Measurements from ENCODE around the gene ACADVL.

The ACADVL gene

DNA sequence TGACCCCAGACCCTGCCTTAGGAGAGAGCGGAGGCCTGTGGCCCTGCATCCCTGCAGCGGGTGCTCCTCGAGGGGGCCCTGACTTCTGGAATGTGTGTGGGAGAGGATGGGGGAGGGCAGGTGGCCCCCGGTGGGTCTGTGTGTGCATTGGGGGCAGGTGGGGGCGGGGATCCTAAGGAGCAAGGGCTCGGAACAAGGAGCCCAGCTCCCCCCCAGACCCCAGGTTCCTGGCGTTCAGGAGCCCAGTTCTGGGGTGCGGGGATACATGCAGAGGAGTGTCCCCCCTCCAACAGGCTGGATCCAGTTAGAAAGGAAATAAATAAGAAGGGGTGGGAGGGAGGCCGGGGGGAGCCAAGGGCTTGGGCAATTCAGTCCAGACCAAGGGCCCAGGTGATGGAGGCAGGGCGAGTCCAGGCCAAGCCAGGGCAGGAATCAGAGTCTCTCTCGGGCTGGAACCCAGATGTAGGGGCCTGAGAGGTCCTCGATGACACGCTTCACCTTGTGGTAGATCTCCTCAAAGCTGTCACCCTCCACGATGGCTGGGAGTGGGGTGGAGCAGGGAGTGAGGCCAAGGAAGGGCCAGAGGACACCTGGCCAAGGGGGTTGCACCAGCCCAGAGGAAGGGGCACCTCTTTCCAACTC lies 29.3 kb upstream of the ACADVL start:
- FAIRE-seq (no peak), DNase-seq (ENCODE audit: insufficient read length, low spot score) (no peak)

DNA sequence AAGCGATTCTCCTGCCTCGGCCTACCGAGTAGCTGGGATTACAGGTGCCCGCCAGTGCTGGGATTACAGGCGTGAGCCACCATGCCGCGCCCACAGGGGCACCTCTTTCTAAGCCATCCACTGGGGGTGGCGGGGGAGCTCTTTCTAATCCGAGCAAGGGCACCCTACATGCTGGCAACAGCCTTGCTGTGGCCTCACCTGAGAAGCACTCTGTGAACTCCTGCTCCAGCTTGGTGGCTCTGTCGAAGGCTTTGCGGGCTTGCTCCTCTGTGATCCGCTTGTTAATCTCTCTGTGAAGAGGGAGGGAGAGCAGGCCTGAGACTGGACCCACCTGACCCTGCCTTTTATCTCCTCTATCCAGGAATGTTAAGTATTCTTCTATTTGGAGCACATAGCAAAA lies 28.7 kb upstream of the ACADVL start:
- no peak for DNase-seq (ENCODE audit: insufficient read length, low spot score)
- no peak for FAIRE-seq

DNA sequence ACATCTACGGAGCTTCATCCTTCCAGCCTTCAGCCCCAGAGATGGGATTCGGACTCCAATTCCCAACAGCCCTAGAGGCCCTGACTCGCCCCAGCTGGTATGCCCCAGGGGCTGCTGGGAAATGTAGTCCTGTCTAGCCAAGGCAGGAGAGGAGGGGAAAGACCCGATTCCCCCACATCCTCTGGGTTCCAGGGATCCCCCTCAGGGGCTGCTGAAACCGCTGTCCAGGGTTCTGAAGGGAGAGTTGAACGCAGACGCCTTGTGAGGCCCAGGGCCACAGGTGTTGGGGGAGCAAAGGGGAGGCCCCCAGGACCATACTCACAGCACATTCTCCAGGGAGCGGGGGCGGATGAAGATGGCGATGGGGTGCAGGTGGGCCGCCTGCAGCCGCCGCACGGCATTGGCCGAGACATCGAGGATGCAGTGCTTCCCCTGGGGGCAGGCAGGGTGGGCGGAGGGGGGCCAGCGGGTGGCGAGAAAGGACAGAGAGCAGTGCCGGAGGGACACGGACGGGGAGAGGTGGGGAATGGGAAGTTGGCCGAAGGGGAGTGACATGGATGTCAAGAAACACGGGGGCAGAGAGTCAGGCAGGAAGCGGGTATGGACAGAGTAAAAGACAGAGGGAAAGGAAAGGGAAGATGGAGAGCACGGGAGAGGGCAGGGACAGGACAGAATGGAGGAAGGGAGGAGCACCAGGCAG lies 28.0 kb upstream of the ACADVL start:
- FAIRE-seq: no peak
- peak; percentile 81 for DNase-seq (ENCODE audit: insufficient read length, low spot score)

DNA sequence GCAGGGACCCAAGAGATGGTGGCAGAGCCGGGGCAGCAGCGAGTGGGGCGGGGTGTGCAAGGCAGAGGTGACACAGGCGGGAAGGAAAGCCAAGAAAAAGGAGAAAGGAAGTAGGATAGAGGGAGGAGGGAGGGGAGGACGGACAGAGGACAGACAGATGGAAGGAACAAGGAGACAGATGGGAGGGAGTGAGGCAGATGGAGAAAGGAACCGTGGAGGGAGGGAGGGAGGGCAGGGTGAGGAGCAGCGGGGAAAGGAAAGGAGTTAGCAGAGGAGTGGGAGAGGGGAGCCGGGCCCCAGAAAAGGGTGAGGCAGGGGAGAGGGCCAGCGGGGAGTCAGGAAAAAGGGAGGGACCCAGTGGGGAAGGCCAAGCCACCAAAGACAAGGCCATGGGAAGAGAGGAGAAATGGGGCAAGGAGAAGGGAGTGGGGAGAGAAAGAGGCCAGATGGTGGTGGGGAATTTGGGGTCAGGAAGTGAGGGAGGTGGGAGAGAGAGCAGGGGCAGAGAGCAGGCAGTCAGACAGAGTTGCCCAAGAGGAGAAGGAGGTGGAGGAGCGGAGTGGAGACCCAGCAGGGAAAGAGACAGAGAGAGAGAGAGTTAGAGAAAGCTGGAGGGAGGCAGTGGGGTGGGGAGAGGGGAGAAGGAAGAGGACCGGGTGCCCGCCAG lies 27.3 kb upstream of the ACADVL start:
- DNase-seq (ENCODE audit: insufficient read length, low spot score): no peak
- no peak for FAIRE-seq

DNA sequence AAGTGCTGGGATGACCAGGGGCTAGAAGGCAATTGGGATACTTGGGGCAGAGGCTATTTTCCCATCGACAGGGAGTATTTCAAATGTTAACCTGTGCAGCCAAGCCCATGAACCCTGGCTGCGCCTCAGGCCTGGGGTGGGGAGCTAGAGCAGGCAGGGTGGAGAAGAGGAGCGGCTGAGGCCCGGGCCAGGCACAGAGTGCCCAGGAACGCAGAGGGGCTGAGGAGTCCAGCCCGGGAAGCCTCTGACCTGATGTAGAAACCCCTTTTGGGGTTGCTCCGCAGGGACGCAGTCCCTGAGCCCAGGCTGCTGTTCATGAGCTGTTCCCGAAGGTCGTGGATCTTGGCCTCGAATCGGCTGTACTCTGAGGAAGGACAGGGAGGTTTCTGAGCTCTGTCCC lies 23.8 kb upstream of the ACADVL start:
- no peak for FAIRE-seq

GRCh38 chr17:7196651-7197401 lies 22.9 kb upstream of the ACADVL start:
- FAIRE-seq (no peak), DNase-seq (ENCODE audit: insufficient read length, low spot score) (no peak)

More for the DNA sequence above, 23.8 kb upstream of the ACADVL start:
- no peak for DNase-seq (ENCODE audit: insufficient read length, low spot score)

GRCh38 chr17:7203391-7203790 lies 16.3 kb upstream of the ACADVL start:
- FAIRE-seq (no peak), DNase-seq (ENCODE audit: insufficient read length, low spot score) (no peak)

- no peak for FAIRE-seq
These were observed 15.4 kb upstream of the ACADVL start for GRCh38 chr17:7204336-7204735.

DNA sequence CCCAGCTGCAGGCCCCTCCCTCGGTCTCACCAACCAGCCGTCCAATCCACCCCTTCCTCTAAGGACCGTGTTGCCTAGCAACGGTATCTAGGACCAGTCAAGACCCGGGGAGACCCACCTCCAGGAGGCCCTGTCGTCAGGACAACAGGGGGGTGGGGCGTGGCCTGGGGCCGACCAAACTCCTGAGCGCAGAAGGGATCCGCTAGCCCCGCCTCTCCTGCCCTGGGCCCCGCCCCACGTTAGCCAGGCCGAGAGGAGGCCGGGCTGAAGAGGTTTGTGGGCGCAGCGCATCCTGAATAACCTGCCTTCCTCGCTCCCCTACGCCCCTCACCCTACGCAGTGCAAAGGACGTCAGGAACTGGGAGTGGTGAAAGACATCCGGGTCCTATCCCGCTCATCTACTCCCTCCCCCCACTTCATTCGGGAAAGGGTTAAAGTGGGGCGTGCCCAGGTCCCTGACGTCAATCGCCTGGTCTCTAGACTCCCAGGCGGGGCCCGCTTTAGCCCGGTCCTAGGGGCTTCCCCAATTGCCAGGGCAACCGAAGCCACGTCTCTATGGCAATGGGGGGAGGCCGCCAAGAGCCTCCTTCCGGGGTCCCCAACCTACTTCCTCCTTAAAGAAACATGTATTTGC lies 14.8 kb upstream of the ACADVL start:
- FAIRE-seq (no peak), DNase-seq (ENCODE audit: insufficient read length, low spot score) (no peak)

More at GRCh38 chr17:7204336-7204735, 15.4 kb upstream of the ACADVL start:
- no peak for DNase-seq (ENCODE audit: insufficient read length, low spot score)

- DNase-seq (ENCODE audit: insufficient read length, low spot score) (no peak), FAIRE-seq (no peak)
These were observed 14.2 kb upstream of the ACADVL start for GRCh38 chr17:7205561-7205960.

GRCh38 chr17:7207120-7208001 lies 12.4 kb upstream of the ACADVL start:
- DNase-seq (ENCODE audit: insufficient read length, low spot score) (no peak), FAIRE-seq (peak; percentile 63)

GRCh38 chr17:7208027-7208571 lies 11.6 kb upstream of the ACADVL start:
- no peak for FAIRE-seq
- DNase-seq (ENCODE audit: insufficient read length, low spot score): no peak

- no peak for DNase-seq (ENCODE audit: insufficient read length, low spot score)
- no peak for FAIRE-seq
These were observed 10.8 kb upstream of the ACADVL start for GRCh38 chr17:7208754-7209460.

GRCh38 chr17:7211491-7212273 lies 8.1 kb upstream of the ACADVL start:
- FAIRE-seq: no peak
- no peak for DNase-seq (ENCODE audit: insufficient read length, low spot score)

- no peak for DNase-seq (ENCODE audit: insufficient read length, low spot score)
- FAIRE-seq: no peak
These were observed 5.8 kb upstream of the ACADVL start for GRCh38 chr17:7213895-7214299.

DNA sequence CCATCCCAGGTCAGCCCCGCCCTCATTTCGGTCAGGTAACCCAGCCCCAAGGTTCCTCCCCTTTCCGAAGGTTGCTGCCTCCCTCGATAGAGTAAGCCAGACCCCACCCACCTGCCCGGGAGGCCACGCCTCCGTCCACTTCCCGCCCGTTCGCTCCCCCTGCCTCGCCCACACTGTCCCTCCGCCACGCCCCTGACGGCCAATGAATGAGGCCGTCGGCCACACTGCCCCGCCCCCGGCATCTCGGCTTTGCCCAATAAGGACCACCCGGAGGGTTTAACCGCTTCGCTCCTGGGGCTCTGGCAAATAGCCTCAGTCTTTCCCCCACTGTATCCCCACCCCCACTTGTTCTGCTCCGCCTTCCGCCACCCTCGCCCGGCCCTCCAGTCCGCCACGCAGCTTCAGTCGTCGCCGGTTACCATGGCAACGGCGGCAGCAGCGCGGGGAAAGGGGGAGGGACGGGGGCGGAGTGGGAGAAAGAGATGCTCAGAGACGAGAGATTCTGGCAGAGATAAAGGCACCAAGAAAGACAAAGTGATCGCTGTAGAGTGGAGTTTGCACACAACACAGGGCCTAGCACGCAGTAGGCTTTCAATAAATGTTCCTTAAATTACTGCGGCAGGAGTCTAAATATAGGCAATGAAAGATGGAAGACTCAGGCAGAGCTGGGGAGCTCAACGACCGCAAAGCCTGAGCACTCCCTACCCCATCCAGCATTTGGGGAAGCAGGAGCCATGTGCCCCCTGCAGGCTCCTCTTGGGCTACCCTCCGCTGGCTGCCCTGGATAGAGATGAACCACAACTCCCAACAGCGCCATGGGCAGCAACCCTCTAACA lies 5.2 kb upstream of the ACADVL start:
- FAIRE-seq (peak; percentile 99), DNase-seq (ENCODE audit: insufficient read length, low spot score) (peak; percentile 96)

- FAIRE-seq (no peak), DNase-seq (ENCODE audit: insufficient read length, low spot score) (no peak)
These were observed 4.6 kb upstream of the ACADVL start for GRCh38 chr17:7215136-7215638.
